UCSD-AML1 (cell line): ENCODE data around the gene KCTD18.

ENCODE experiments used
- DNase-seq: peaks from one replicate; lab custom pipeline; 2025; ENCODE audit not compliant: unreplicated experiment; lab: John Stamatoyannopoulos, UW

The KCTD18 gene

GRCh38 chr2:200455958-200456421 is 53.9 kb downstream of the KCTD18 start:
- no peak for DNase-seq

- DNase-seq: no peak
Observed at GRCh38 chr2:200454927-200455801, 54.7 kb downstream of the KCTD18 start.

- no peak for DNase-seq
Observed at GRCh38 chr2:200453853-200454534, 55.9 kb downstream of the KCTD18 start.

- DNase-seq: no peak
Observed at GRCh38 chr2:200453142-200453852, 56.6 kb downstream of the KCTD18 start.

GRCh38 chr2:200452377-200452776 is 57.5 kb downstream of the KCTD18 start:
- no peak for DNase-seq

- DNase-seq: no peak
Observed at GRCh38 chr2:200451511-200451910, 58.4 kb downstream of the KCTD18 start.

GRCh38 chr2:200450288-200450687 is 59.6 kb downstream of the KCTD18 start:
- no peak for DNase-seq

GRCh38 chr2:200449149-200449548 is 60.7 kb downstream of the KCTD18 start:
- no peak for DNase-seq

GRCh38 chr2:200448455-200448854 is 61.4 kb downstream of the KCTD18 start:
- no peak for DNase-seq

GRCh38 chr2:200447139-200447855 is 62.6 kb downstream of the KCTD18 start:
- DNase-seq: no peak

GRCh38 chr2:200446612-200447011 is 63.3 kb downstream of the KCTD18 start:
- no peak for DNase-seq

- DNase-seq: no peak
Observed at GRCh38 chr2:200445284-200445683, 64.6 kb downstream of the KCTD18 start.

GRCh38 chr2:200444530-200444929 is 65.3 kb downstream of the KCTD18 start:
- no peak for DNase-seq

GRCh38 chr2:200443916-200444315 is 66.0 kb downstream of the KCTD18 start:
- no peak for DNase-seq

GRCh38 chr2:200443376-200443775 is 66.5 kb downstream of the KCTD18 start:
- DNase-seq: no peak

- no peak for DNase-seq
Observed at GRCh38 chr2:200442471-200442870, 67.4 kb downstream of the KCTD18 start.

- no peak for DNase-seq
Observed at GRCh38 chr2:200439981-200440380, 69.9 kb downstream of the KCTD18 start.
